Adipocyte (in vitro differentiated cells): ENCODE data around the gene GSG1L2.
"Not testable (repeated sequence)": the region's sequence is repeated elsewhere in the genome, so short reads cannot be mapped to it uniquely, and the experiment has no call there.

Experiments used
- DNase-seq: peaks from one replicate; pipeline ENCODE4 v3.0.0-alpha.2; 2015; ENCODE audit warnings: low read depth
- H3K27me3 ChIP-seq: replicated peaks from 2 replicates; pipeline ENCODE4 v1.7.0; 2013; ENCODE audit warnings: mild to moderate bottlenecking, low read length, moderate library complexity; ENCODE audit not compliant: control insufficient read depth, insufficient read depth
- H3K36me3 ChIP-seq: 2 replicates; pipeline ENCODE4 v1.7.0; 2013; ENCODE audit warnings: low read length, mild to moderate bottlenecking, moderate library complexity; ENCODE audit not compliant: control insufficient read depth, insufficient read depth, severe bottlenecking
- H3K4me1 ChIP-seq: 2 replicates; pipeline ENCODE4 v1.7.0; 2013; ENCODE audit warnings: mild to moderate bottlenecking, low read length, moderate library complexity; ENCODE audit not compliant: control insufficient read depth, insufficient read depth
- H3K4me3 ChIP-seq: 2 replicates; pipeline ENCODE4 v1.7.0; 2013; ENCODE audit warnings: mild to moderate bottlenecking, low read length, moderate library complexity
- H3K9ac ChIP-seq: 2 replicates; pipeline ENCODE4 v1.7.0; 2013; ENCODE audit warnings: mild to moderate bottlenecking, low read length, moderate library complexity
- H3K9me3 ChIP-seq: 2 replicates; pipeline ENCODE4 v1.7.0; 2013; ENCODE audit warnings: mild to moderate bottlenecking, low read length, moderate library complexity; ENCODE audit not compliant: control insufficient read depth

Gene GSG1L2

DNA sequence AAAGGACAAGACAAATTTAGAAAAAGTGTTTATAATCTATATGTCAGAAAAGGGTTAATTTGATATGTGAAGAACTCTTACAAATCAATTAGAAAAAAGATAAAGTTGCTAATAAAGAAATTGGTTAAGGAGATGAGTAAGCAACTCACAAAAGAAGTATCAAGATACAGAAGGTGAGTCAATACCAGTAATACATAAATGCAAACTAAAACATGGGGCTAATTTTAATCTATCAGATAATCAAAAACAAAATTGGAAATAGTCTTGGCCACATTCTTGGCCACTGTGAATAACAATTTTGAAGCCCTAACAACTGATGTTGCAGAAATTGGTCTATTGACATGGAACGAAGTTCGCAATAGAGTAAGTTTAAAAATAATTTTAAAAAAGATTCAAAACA lies 37.3 kb downstream of the GSG1L2 start:
- H3K27me3 ChIP-seq, result peaks cover 23% of the 10 kb centered on the region
- no peaks in the 10 kb centered on the region for H3K4me1 ChIP-seq
- DNase-seq, result no peak
- H3K9ac ChIP-seq, result no peak overlapping the region
- no peak overlapping the region for H3K4me3 ChIP-seq
- no peaks in the 10 kb centered on the region for H3K36me3 ChIP-seq
- H3K9me3 ChIP-seq, result no peaks in the 10 kb centered on the region

DNA sequence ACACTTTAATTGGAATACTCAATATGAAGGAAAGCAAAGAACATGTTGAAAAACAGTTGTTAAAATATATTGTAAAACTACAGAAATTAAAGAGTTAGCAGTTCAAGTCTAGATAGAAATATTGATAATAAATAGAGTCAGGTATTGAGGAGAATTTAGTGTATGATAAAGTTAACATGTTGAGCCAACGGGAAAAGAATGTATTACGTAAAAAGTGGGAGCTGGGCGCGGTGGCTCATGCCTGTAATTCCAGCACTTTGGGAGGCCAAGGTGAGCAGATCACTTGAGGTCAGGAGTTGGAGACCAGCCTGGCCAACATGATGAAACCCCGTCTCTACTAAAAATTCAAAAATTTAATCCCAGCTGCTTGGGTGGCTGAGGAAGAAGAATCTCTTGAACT lies 38.4 kb downstream of the GSG1L2 start:
- H3K9me3 ChIP-seq, H3K4me3 ChIP-seq, H3K36me3 ChIP-seq, H3K4me1 ChIP-seq, H3K9ac ChIP-seq, DNase-seq: not testable (repeated sequence)
- H3K27me3 ChIP-seq, result peaks cover 30% of the 10 kb centered on the region

DNA sequence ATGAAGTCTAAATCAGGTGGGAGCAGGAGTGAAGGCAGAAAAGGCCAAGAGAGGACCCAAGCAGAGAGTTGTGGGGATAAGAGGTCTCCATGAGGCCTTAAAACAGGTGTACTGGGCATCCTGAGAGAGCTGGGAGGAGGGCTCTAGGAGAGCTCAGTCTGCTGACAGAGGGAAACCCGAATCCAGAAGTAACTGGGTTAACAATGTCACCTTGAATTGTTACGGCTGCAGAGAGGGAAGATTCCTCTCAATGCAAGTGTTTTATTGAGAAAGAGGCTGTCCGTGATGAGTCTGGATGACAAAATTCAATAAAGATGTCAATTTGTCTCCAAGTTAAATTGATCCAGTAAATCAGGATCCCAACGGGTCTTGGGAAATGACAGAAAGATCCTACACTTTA lies 38.8 kb downstream of the GSG1L2 start:
- Histone ChIP-seq H3K4me3 (no peak overlapping the region), H3K9me3 (no peaks in the 10 kb centered on the region), H3K4me1 (no peaks in the 10 kb centered on the region), H3K36me3 (no peaks in the 10 kb centered on the region), H3K27me3 (peaks cover 31% of the 10 kb centered on the region), H3K9ac (no peak overlapping the region)
- no peak for DNase-seq

DNA sequence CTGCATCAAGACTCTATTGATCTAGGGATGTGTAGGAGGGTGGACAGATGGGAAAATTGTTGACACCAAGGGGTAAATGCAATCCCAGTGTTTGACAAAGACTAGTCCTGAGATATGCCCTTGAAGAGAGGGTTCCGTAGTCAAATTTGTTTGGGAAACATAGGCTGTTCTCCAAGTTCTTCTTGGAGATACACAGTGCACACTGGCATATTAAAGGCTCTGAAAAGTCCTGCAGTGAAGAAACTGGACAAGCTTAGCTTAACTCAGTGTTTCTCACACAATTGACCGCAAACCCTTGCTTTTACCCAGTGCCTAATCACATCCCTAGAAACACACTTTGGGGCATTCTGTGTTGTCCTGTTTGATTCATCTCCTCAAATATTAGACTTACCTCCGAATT lies 41.3 kb downstream of the GSG1L2 start:
- no peaks in the 10 kb centered on the region for H3K36me3 ChIP-seq

DNA sequence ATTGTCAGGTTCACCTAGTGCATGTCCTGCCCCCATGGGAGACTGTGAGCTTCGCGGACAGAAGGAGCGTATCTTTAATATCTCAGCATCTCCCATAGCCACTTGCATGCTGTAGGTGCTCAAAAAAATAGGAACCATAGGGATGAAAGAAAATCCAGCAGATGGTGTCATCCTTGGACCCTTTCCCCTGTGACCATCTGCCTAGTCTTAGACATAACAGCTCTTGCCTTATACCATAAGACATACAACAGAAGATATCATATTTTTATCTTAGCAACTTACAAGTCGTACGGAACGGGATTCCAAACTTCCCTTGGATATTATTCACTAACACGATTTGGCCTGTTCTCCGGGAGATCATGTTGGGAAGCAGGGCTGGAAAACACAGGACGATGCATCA lies 45.0 kb downstream of the GSG1L2 start:
- Histone ChIP-seq H3K4me1 (no peaks in the 10 kb centered on the region), H3K9ac (no peak overlapping the region)

More for the DNA sequence above, 41.3 kb downstream of the GSG1L2 start:
- no peak overlapping the region for H3K4me3 ChIP-seq
- no peaks in the 10 kb centered on the region for H3K4me1 ChIP-seq
- DNase-seq, result no peak
- no peak overlapping the region for H3K9ac ChIP-seq
- H3K9me3 ChIP-seq, result peaks cover 10% of the 10 kb centered on the region
- peaks cover 31% of the 10 kb centered on the region for H3K27me3 ChIP-seq

DNA sequence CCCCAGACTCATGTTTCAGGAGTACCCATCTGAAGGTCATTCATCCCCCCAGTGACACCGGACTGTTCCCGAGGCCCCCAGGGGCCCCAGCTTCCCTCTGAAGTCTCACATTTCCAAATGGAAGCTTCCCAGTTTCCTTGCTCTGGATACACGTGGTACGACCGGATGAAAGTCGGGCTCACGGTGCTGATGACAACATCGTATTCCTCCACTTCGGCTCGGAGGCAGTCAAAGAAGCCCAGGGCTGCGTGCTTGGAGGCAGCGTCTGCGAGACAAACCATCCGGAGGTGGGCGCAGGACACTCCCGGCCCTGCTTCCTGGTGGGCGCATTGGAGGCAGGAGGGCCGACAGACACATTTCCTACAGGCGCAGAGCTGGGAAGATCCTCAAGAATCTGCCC lies 49.2 kb downstream of the GSG1L2 start:
- Histone ChIP-seq H3K27me3 (peaks cover 25% of the 10 kb centered on the region), H3K36me3 (no peaks in the 10 kb centered on the region), H3K4me3 (no peak overlapping the region), H3K9me3 (peaks cover 10% of the 10 kb centered on the region), H3K9ac (no peak overlapping the region), H3K4me1 (no peaks in the 10 kb centered on the region)
- no peak for DNase-seq

More for the DNA sequence above, 45.0 kb downstream of the GSG1L2 start:
- Histone ChIP-seq H3K27me3 (peaks cover 44% of the 10 kb centered on the region), H3K36me3 (no peaks in the 10 kb centered on the region), H3K4me3 (no peak overlapping the region), H3K9me3 (peaks cover 10% of the 10 kb centered on the region)
- no peak for DNase-seq

DNA sequence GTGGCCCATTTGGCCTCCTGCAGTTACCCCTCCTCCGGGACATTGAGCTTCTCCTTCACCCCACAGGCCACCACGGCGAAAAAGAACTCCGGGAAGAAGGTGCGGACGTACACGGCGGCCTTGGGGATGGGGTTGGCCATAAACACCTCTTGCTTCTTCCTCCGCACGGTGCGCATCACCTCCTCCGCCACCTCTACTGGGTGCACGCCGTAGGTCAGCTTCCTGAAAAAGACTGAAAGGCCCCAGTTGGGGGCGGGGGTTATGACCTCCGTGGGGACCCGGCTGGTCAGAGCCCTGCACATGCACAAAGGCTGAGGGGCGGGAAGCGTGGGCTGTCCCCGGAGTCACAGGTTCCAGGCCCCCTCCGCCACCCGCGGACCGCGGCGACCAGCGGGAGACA lies 50.4 kb downstream of the GSG1L2 start:
- H3K36me3 ChIP-seq, result no peaks in the 10 kb centered on the region
- peaks cover 4% of the 10 kb centered on the region for H3K4me1 ChIP-seq
- H3K9me3 ChIP-seq, result peaks cover 6% of the 10 kb centered on the region
- H3K4me3 ChIP-seq, result no peak overlapping the region
- DNase-seq, result no peak
- H3K27me3 ChIP-seq, result peaks cover 29% of the 10 kb centered on the region
- H3K9ac ChIP-seq, result no peak overlapping the region

DNA sequence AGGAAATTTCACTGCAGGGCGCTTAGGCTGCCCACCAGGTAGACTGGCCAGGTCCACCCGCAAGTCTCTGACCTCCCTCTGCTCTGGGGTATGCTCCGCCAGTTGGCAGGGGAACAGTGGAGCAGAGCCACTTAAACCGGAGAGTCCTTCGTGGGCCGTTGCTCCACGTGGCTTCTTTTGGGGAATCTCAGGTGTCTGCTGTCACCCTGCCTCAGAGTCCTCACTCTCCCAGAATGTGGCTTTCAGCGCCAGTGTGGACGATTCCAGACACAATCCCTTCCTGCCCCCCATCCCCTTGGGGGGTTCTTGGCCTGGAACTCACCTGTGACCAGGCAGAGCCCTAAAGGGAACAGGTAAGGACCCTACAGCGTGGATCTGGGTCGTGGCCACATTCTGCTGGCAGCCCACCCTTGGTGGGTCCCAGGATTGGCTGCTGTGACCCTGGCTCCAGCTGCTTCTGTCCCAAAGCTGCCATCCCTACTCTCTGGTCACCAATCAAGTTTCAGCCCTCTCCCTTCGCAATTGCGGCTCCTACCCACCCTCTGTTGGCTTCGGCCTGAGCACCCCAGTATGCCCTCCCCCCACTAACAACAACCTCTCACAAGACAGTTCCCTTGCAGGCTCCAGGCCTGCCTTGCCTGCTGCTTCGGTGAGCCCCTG lies 52.7 kb downstream of the GSG1L2 start:
- Histone ChIP-seq H3K36me3 (no peaks in the 10 kb centered on the region), H3K27me3 (peaks cover 32% of the 10 kb centered on the region), H3K4me3 (no peak overlapping the region), H3K9ac (no peak overlapping the region), H3K4me1 (peaks cover 4% of the 10 kb centered on the region), H3K9me3 (no peaks in the 10 kb centered on the region)
- DNase-seq, result no peak

DNA sequence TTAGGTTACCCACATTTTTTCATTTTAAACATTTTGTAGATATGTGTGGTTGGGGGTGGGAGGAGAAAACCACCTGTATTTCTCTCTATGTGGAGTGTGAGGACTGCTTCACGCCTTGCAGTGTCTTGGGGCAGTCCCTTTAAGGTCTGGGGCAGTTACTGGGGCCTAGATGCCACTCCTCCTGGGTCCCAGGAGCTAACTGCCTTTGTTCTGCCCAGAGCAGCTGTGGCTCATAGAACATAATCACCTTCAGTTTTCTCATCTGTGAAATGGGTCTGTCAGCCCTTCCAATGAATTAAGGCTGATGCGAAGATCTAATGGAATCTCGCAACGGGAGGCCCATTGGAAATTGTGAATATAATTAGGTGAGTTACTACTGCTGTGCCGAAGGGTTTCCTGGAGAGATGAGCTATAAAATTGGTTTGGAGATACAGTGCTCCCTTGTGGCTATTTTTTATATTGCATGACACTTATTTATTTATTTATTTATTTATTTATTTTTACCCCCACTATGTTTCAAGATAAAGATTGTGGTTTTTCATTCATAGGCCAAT lies 53.4 kb downstream of the GSG1L2 start:
- Histone ChIP-seq H3K9ac (no peak overlapping the region), H3K4me3 (no peak overlapping the region), H3K4me1 (peaks cover 11% of the 10 kb centered on the region), H3K9me3 (no peaks in the 10 kb centered on the region), H3K36me3 (no peaks in the 10 kb centered on the region), H3K27me3 (peaks cover 32% of the 10 kb centered on the region)
- DNase-seq, result peak; percentile 42

DNA sequence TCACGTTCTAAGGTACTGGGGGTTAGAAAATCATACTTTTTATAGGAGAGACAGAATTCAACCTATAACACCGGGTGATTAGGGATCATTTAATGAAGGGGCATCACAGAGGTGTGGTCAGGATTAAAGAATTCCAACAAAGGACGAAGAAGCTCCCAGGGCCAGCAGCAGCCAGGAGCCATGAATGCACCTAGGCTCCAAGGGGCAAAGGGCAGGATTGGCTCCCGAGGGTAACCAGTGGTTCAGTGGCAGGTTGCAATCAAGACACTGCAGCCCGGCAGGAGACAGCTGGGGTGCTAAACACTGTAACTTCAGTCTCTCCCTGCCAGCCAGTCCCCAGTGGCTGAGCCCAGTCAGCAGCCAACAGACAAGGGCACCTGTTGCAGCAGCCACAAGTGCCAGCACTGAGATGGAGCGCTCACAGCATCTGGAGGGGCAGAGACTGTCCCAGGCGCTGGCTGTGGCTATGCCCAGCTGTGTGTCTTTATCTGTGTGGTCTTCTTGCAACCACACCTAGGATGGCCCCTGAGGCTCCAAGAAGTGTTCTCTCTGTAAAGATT lies 54.4 kb downstream of the GSG1L2 start:
- Histone ChIP-seq H3K9ac (no peak overlapping the region), H3K4me3 (no peak overlapping the region), H3K27me3 (peaks cover 23% of the 10 kb centered on the region), H3K9me3 (no peaks in the 10 kb centered on the region), H3K4me1 (peaks cover 14% of the 10 kb centered on the region), H3K36me3 (no peaks in the 10 kb centered on the region)
- no peak for DNase-seq

DNA sequence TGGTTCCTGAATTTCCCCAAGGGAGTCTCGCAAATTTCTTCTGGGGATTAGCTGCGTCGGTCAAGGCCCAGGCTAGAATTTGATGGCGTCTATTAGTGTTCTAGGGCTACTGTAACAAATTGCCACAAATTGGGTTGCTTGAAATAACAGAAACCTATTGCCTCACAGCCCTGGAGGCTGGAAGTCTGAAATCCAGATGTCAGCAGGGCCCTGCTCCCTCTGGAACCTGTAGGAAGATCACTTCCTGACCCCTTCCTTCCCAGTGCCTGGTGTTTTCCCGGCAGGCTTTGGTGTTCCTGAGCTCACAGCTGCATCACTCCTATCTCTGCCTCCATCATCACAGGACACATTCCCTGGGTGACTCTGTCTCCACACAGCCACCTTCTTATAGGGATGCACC lies 54.9 kb downstream of the GSG1L2 start:
- Histone ChIP-seq H3K36me3 (no peaks in the 10 kb centered on the region), H3K9me3 (no peaks in the 10 kb centered on the region), H3K4me1 (peaks cover 14% of the 10 kb centered on the region), H3K4me3 (no peak overlapping the region), H3K9ac (no peak overlapping the region), H3K27me3 (peaks cover 19% of the 10 kb centered on the region)
- no peak for DNase-seq
